Mesenchymal stem cell (in vitro differentiated cells and primary cell): ENCODE results near the gene FMO3.

ENCODE experiments used
- DNase-seq: peaks from one replicate; pipeline ENCODE4 v3.0.0-alpha.2; 2013
- H2AFZ ChIP-seq: one replicate; pipeline ENCODE4 v1.6.1; 2013; ENCODE audit warnings: low read depth, mild to moderate bottlenecking, control low read depth, inconsistent platforms, low read length, moderate library complexity
- H2AK5ac ChIP-seq: 2 replicates; pipeline ENCODE4 v1.6.1; 2013; ENCODE audit warnings: low read length, moderate library complexity, mild to moderate bottlenecking, inconsistent platforms; ENCODE audit not compliant: severe bottlenecking
- H2BK120ac ChIP-seq: one replicate; pipeline ENCODE4 v1.6.1; 2013; ENCODE audit warnings: low read depth, mild to moderate bottlenecking, inconsistent platforms, low read length, moderate library complexity
- H2BK12ac ChIP-seq, 2 experiments: one replicate each; pipeline ENCODE4 v1.6.1; 2013; ENCODE audit warnings: inconsistent platforms in 2 of 2, low read length in 2 of 2, mild to moderate bottlenecking in 2 of 2, moderate library complexity in 2 of 2, control low read depth in 1 of 2
- H2BK15ac ChIP-seq: one replicate; pipeline ENCODE4 v1.6.1; 2013; ENCODE audit warnings: mild to moderate bottlenecking, low read depth, inconsistent platforms; ENCODE audit not compliant: poor library complexity, severe bottlenecking
- H2BK5ac ChIP-seq: 2 replicates; pipeline ENCODE4 v1.6.1; 2013; ENCODE audit warnings: low read depth, mild to moderate bottlenecking, low read length, control low read depth, inconsistent platforms; ENCODE audit not compliant: poor library complexity, severe bottlenecking
- H3K14ac ChIP-seq, 2 experiments: one replicate each; pipeline ENCODE4 v1.6.1; 2013; ENCODE audit warnings: inconsistent platforms in 2 of 2, low read length in 2 of 2, control low read depth in 1 of 2, mild to moderate bottlenecking in 1 of 2, moderate library complexity in 1 of 2
- H3K18ac ChIP-seq, 2 experiments: one replicate each; pipeline ENCODE4 v1.6.1; 2013; ENCODE audit warnings: inconsistent platforms in 2 of 2, low read length in 2 of 2, control low read depth in 1 of 2, low read depth in 1 of 2, mild to moderate bottlenecking in 1 of 2
- H3K23ac ChIP-seq, 2 experiments: one replicate each; pipeline ENCODE4 v1.6.1; 2013; ENCODE audit warnings: inconsistent platforms in 2 of 2, low read length in 2 of 2, mild to moderate bottlenecking in 2 of 2, moderate library complexity in 2 of 2, control low read depth in 1 of 2
- H3K27ac ChIP-seq: 2 replicates; pipeline ENCODE4 v1.5.1; 2013; ENCODE audit warnings: mild to moderate bottlenecking, moderate library complexity, low read length, control low read depth, inconsistent platforms; ENCODE audit not compliant: poor library complexity, severe bottlenecking
- H3K27me3 ChIP-seq, 2 experiments: 2 replicates each; pipeline versions ENCODE4 v1.6.1 to v1.7.0; 2013; ENCODE audit warnings: low read length in 2 of 2, mild to moderate bottlenecking in 2 of 2, moderate library complexity in 2 of 2, control low read depth in 1 of 2, inconsistent platforms in 1 of 2; ENCODE audit not compliant: control insufficient read depth in 1 of 2, insufficient read depth in 1 of 2
- H3K36me3 ChIP-seq, 2 experiments: 2 replicates each; pipeline versions ENCODE4 v1.6.1 to v1.7.0; 2013; ENCODE audit warnings: low read length in 2 of 2, control low read depth in 1 of 2, inconsistent platforms in 1 of 2, low read depth in 1 of 2, mild to moderate bottlenecking in 1 of 2; ENCODE audit not compliant: insufficient read depth in 2 of 2, control insufficient read depth in 1 of 2
- H3K4ac ChIP-seq, 2 experiments: one replicate each; pipeline ENCODE4 v1.6.1; 2013; ENCODE audit warnings: inconsistent platforms in 2 of 2, low read length in 2 of 2, mild to moderate bottlenecking in 2 of 2, moderate library complexity in 2 of 2, control low read depth in 1 of 2, low read depth in 1 of 2
- H3K4me1 ChIP-seq: 2 replicates; pipeline ENCODE4 v1.6.1; 2013; ENCODE audit warnings: low read depth, low read length, control low read depth; ENCODE audit not compliant: control insufficient read depth, insufficient read depth
- H3K4me2 ChIP-seq: 2 replicates; pipeline ENCODE4 v1.6.1; 2013; ENCODE audit warnings: low read length, mild to moderate bottlenecking, inconsistent platforms; ENCODE audit not compliant: poor library complexity, severe bottlenecking
- H3K4me3 ChIP-seq, 2 experiments: 2 replicates each; pipeline versions ENCODE4 v1.5.1 to v1.7.0; 2013; ENCODE audit warnings: low read length in 2 of 2, mild to moderate bottlenecking in 2 of 2, control low read depth in 1 of 2, low read depth in 1 of 2; ENCODE audit not compliant: insufficient read depth in 1 of 2
- H3K79me1 ChIP-seq: replicated peaks from 2 replicates; pipeline ENCODE4 v1.6.1; 2013; ENCODE audit warnings: mild to moderate bottlenecking, control low read depth, low read length, inconsistent platforms; ENCODE audit not compliant: poor library complexity, severe bottlenecking
- H3K9ac ChIP-seq: 2 replicates; pipeline ENCODE4 v1.7.0; 2013; ENCODE audit warnings: mild to moderate bottlenecking, low read length, moderate library complexity
- H3K9me3 ChIP-seq: 2 replicates; pipeline ENCODE4 v1.7.0; 2013; ENCODE audit warnings: mild to moderate bottlenecking, low read length; ENCODE audit not compliant: control insufficient read depth
- H4K8ac ChIP-seq: one replicate; pipeline ENCODE4 v1.6.1; 2013; ENCODE audit warnings: inconsistent platforms, mild to moderate bottlenecking, low read length, moderate library complexity
- H4K91ac ChIP-seq: one replicate; pipeline ENCODE4 v1.6.1; 2013; ENCODE audit warnings: mild to moderate bottlenecking, low read length, inconsistent platforms
- WGBS: methylation state at CpG from one replicate; pipeline ENCODE4 v1.1.7; 2013; ENCODE audit warnings: mixed read lengths; 5-methylcytosine and 5-hydroxymethylcytosine counted together

Gene FMO3

GRCh38 chr1:171150156-171150555 lies 59.5 kb downstream of the FMO3 start:
- no peak overlapping the region for H2BK12ac ChIP-seq
- H3K4me1 ChIP-seq = no peaks in the 10 kb centered on the region
- no peak overlapping the region for H3K18ac ChIP-seq
- no peaks in the 10 kb centered on the region for H3K27me3 ChIP-seq
- no peaks in the 10 kb centered on the region for H3K9me3 ChIP-seq
- no peaks in the 10 kb centered on the region for H3K79me1 ChIP-seq
- no peaks in the 10 kb centered on the region for H3K36me3 ChIP-seq
- no peak overlapping the region for H3K23ac ChIP-seq
- H4K8ac ChIP-seq = no peak overlapping the region
- H3K4me3 ChIP-seq = no peak overlapping the region
- H2BK120ac ChIP-seq = no peak overlapping the region
- H3K4ac ChIP-seq = no peak overlapping the region
- no peak for DNase-seq
- H2BK5ac ChIP-seq = no peak overlapping the region
- no peak overlapping the region for H2AK5ac ChIP-seq
- no peak overlapping the region for H4K91ac ChIP-seq
- H3K14ac ChIP-seq = no peak overlapping the region
- H2BK15ac ChIP-seq = no peak overlapping the region
- no CpG with 5 or more reads among the region's 1 CpG for WGBS
- no peak overlapping the region for H3K9ac ChIP-seq
- no peak overlapping the region for H3K27ac ChIP-seq
- no peak overlapping the region for H3K4me2 ChIP-seq
- no peak overlapping the region for H2AFZ ChIP-seq

- Histone ChIP-seq H2BK120ac (no peak overlapping the region), H3K79me1 (no peaks in the 10 kb centered on the region), H3K9ac (no peak overlapping the region), H3K4me3 (no peak overlapping the region), H3K36me3 (no peaks in the 10 kb centered on the region), H3K4me2 (no peak overlapping the region), H3K18ac (no peak overlapping the region), H3K27me3 (no peaks in the 10 kb centered on the region), H3K4ac (no peak overlapping the region), H3K23ac (no peak overlapping the region), H4K91ac (no peak overlapping the region), H3K9me3 (no peaks in the 10 kb centered on the region), H3K14ac (no peak overlapping the region), H3K27ac (no peak overlapping the region), H2AFZ (no peak overlapping the region), H2BK15ac (no peak overlapping the region), H2BK5ac (no peak overlapping the region), H4K8ac (no peak overlapping the region), H2AK5ac (no peak overlapping the region), H3K4me1 (no peaks in the 10 kb centered on the region), H2BK12ac (no peak overlapping the region)
- WGBS = 62% methylated on average over 2 of the region's 2 CpGs
- no peak for DNase-seq
Measured at GRCh38 chr1:171152549-171152948, 61.8 kb downstream of the FMO3 start.

- Histone ChIP-seq H2BK15ac (no peak overlapping the region), H3K4me1 (no peaks in the 10 kb centered on the region), H3K4ac (no peak overlapping the region), H2BK5ac (no peak overlapping the region), H2AFZ (no peak overlapping the region), H3K36me3 (no peaks in the 10 kb centered on the region), H3K27me3 (no peaks in the 10 kb centered on the region), H3K18ac (no peak overlapping the region), H3K79me1 (no peaks in the 10 kb centered on the region), H3K14ac (no peak overlapping the region), H2BK12ac (no peak overlapping the region), H3K9ac (no peak overlapping the region), H3K4me3 (no peak overlapping the region), H4K91ac (no peak overlapping the region), H3K23ac (no peak overlapping the region), H3K4me2 (no peak overlapping the region), H2BK120ac (no peak overlapping the region), H4K8ac (no peak overlapping the region), H2AK5ac (no peak overlapping the region), H3K27ac (no peak overlapping the region), H3K9me3 (peaks cover 6% of the 10 kb centered on the region)
- DNase-seq = no peak
Measured at GRCh38 chr1:171155484-171155883, 64.8 kb downstream of the FMO3 start.

GRCh38 chr1:171158096-171158495 lies 67.4 kb downstream of the FMO3 start:
- no peak for DNase-seq
- H2AK5ac ChIP-seq = no peak overlapping the region
- no peak overlapping the region for H2BK12ac ChIP-seq
- H3K9me3 ChIP-seq = peaks cover 6% of the 10 kb centered on the region
- H3K4me1 ChIP-seq = no peaks in the 10 kb centered on the region
- WGBS = 81% methylated on average over 4 of the region's 5 CpGs
- H3K23ac ChIP-seq = no peak overlapping the region
- no peak overlapping the region for H3K9ac ChIP-seq
- H3K36me3 ChIP-seq = no peaks in the 10 kb centered on the region
- no peak overlapping the region for H4K91ac ChIP-seq
- no peak overlapping the region for H3K4me2 ChIP-seq
- H3K27me3 ChIP-seq = no peaks in the 10 kb centered on the region
- H2BK5ac ChIP-seq = no peak overlapping the region
- no peak overlapping the region for H3K27ac ChIP-seq
- no peak overlapping the region for H3K4me3 ChIP-seq
- H3K79me1 ChIP-seq = no peaks in the 10 kb centered on the region
- H4K8ac ChIP-seq = no peak overlapping the region
- no peak overlapping the region for H3K4ac ChIP-seq
- no peak overlapping the region for H2BK120ac ChIP-seq
- no peak overlapping the region for H2AFZ ChIP-seq
- H2BK15ac ChIP-seq = no peak overlapping the region
- H3K18ac ChIP-seq = no peak overlapping the region
- no peak overlapping the region for H3K14ac ChIP-seq
